Spleen (tissue), 7 donors: ENCODE data around the gene ADAM11.

Source experiments
- POLR2A ChIP-seq, 3 donors: fragments of 450-650 bp; IDR thresholded peaks; one replicate each; pipeline ENCODE4 v1.5.1; 2017; ENCODE audit warnings: antibody characterized with exemption in 3 of 3, mild to moderate bottlenecking in 1 of 3
- POLR2AphosphoS5 ChIP-seq, 3 donors: sonication (generic); formaldehyde crosslinking; IDR thresholded peaks; one replicate each; pipeline ENCODE4 v1.5.1; 2017; ENCODE audit warnings: antibody characterized with exemption in 3 of 3
- TF ChIP-seq, protein P1 (sequence below), 11 experiments: fragments of 200-600 bp in 7 of 11; fragments of 450-650 bp in 4 of 11; sonication (generic) in 4 of 11; IDR thresholded peaks in 8 of 11; conservative IDR thresholded peaks in 3 of 11; 1 replicate in 7 of 11; 2 replicates in 4 of 11; pipeline versions ENCODE4 v1.4.0 to v1.8.0; 2016 to 2021; ENCODE audit warnings: antibody characterized with exemption in 11 of 11, inconsistent platforms in 4 of 11, mild to moderate bottlenecking in 1 of 11
- donor health status: DM: no; HTN: no; CAD: no; lungs with moderate emphysema.
- donor health status: DM: no; HTN: no; CAD: no.
- donor health status: DM: no; HTN: no; CAD: no.

GRCh38 chr17:44795421-44795820 lies 36.6 kb downstream of the ADAM11 start:
- TF ChIP-seq, protein P1, sequence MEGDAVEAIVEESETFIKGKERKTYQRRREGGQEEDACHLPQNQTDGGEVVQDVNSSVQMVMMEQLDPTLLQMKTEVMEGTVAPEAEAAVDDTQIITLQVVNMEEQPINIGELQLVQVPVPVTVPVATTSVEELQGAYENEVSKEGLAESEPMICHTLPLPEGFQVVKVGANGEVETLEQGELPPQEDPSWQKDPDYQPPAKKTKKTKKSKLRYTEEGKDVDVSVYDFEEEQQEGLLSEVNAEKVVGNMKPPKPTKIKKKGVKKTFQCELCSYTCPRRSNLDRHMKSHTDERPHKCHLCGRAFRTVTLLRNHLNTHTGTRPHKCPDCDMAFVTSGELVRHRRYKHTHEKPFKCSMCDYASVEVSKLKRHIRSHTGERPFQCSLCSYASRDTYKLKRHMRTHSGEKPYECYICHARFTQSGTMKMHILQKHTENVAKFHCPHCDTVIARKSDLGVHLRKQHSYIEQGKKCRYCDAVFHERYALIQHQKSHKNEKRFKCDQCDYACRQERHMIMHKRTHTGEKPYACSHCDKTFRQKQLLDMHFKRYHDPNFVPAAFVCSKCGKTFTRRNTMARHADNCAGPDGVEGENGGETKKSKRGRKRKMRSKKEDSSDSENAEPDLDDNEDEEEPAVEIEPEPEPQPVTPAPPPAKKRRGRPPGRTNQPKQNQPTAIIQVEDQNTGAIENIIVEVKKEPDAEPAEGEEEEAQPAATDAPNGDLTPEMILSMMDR (IDR thresholded peaks at IDR 0.05 in 8 of 11, conservative IDR thresholded peaks at IDR 0.05 in 3 of 11) = no peak
- TF ChIP-seq POLR2AphosphoS5 (IDR thresholded peaks at IDR 0.05) (no peak), POLR2A (IDR thresholded peaks at IDR 0.05) (no peak)
